GM18517 (cell line): ENCODE measurements around the gene PDE6C.

Source experiments
- ATAC-seq: cut with Tn5 transposase; IDR thresholded peaks from one replicate; pipeline ENCODE4 v1.9.1; 2021; ENCODE audit warnings: mild to moderate bottlenecking, moderate library complexity; ENCODE audit not compliant: unreplicated experiment

PDE6C gene

DNA sequence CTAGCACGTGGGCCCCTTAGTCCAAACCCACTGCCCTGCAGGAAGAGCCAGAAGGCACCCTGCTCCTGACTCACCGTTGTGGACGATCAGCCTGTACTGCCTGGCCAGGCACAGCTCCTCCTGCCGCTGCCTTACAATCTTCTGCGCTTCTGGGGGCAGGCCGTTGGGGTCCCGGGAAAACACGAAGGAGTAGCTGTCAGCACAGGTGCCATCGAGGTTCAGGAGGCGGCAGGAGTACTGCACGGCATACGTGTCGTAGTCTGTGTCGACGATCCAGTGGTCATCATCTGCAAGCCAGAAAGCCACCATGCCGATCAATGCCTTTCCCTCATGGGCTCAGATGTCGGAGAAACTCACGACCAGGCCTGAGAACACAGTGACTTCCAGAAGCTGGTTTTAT is 18.6 kb upstream of the PDE6C start:
- no peak for ATAC-seq

DNA sequence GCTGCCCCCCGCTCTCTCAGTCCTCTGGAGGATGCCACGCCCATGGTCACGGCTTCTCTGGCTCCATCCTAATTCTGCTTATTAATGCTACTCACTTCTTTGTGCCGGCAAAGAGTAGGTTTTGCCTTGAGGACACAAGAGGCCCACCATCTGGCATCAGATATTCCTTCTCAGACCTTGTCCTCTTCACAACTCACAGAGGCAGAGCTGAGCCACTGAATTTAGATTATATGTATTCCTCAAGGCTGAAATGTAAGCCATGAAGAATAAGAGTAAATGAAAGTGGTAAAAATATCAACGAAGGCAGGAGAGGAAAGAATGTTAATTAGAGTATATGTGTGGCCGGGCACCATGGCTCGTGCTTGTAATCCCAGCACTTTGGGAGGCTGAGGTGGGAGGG is 17.8 kb upstream of the PDE6C start:
- no peak for ATAC-seq

DNA sequence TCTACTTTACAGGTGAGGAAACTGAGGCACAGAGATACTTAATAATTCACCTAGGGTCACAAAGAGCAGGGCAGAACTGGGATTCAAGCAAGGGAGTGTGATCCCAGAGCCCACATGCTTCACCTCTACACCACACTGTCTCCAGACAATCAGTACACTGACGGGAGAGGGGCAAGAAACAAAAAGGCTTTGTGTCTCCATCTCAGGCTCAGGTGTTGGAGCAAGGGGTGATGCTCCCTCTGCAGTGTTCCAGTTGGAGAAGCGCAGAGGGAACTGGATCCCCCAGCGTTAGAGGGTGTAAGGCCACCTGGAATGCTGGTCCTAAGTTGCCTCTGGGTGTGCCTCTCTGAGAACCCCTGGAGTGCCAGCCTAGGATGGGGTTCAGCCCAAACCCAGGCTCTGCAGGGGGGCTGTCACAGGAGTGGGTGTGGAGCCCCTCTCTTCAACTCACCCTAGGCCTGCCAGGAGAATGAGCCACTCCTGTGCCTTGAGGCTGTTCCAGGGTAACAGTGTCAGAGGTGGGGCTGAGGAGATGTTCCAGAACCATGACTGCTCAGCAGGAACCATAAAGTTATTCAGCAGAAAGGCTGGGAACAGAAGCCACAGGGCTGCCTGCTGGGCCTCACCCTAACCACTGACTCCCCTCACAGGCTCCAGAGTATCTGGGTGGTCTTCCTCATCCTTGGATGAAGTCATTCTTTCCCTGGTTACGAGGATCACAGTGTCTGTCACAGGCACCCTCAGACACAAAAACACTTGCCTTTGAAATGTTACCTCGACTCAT is 16.8 kb upstream of the PDE6C start:
- no peak for ATAC-seq

DNA sequence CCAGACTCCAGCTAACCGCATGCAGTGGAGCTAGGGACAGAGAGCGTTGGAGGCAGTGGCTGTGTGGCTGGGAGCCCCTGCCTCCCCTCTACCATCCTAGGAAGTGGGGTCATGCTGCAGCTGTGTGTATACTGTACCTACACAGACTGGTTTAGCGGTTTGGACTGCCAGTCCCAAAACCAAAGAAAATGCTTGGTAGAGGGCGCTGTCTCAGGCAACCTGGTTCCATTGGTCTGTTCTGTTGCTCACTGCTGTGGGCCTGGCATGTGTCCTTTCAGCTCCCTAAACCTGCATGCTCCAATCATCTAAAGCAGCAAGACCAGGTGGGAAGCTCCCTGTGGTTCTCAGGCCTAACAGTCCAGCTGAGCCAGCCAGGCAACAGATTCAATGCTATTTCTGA is 15.8 kb upstream of the PDE6C start:
- ATAC-seq: no peak

DNA sequence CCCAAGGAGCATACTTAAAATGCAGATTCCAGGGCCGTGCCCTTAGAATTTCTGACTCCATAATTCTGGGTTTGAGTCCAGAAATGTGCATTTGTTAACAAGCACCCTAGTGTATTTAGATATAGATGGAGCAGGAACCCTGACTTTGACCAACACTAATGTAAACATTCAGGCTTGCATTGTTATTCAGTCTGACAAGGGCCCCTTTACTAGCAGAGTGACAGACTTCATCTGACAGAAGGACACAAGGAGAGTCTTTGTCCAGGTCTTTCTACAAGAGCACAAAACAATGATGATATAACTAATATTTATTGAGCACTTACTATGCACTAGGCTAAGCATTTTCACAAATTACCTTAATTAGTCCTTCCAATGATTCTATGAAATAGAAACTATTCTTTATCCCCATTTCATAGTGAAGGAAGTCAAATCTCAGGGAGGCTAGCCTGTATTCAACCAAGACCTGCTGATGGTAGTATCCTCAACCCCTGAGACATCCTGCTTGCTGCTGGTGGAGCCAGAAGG is 15.2 kb upstream of the PDE6C start:
- no peak for ATAC-seq

DNA sequence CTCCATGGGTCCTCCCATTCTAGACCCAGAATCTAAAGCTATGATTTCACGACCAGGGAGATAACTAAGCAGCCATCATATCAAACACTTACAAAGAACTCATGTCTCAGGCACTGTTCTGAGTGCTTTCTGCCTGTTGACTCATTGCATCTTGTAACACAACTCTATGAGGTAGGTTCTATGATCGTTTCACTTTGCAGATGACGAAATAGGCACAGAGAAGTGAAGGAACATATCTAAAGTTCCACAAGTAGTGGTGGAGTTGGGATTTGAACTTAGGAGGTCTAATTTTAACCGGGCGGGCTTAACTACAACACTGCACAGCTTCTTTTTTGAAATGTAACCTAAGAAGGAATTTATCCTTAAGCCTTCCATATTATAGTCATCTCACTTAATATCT is 14.2 kb upstream of the PDE6C start:
- no peak for ATAC-seq

DNA sequence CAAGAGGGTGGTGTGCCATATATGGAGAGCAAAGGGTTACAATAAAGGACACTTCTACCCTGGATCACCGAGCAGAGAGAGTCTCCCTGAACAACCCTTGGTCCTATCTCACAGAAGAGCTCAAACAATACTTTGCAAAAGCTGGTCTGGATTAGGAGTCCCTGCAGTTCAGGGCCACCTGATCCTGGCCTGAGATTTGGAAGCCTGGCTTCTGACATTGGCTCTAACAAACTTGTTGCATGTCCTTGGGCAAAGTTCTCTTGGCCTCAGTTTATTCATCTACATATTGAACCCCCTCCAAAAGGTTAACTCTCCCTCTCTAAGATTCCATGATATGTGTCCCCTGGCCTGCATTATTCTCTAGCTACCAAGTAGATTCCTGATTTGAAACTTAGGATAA is 13.0 kb upstream of the PDE6C start:
- no peak for ATAC-seq

DNA sequence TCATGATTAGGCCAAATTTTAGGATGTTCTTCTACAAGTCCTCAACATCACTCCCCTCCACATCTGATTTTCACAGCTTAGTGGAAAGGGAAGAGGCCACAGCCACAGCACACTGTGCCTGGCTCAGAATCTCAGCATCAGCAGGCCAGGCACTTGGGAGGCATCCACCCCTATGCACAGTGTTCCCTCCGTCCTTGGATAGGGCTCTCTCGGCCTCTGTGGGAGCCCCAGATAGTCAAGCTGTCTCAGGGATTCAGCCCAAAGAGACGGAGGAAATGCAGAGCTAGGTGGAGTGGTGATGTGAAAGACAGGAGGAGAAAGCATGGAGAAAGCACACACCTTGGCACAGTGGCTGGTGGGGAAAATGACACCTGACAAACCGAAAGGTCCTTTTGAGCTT is 12.6 kb upstream of the PDE6C start:
- ATAC-seq: no peak

DNA sequence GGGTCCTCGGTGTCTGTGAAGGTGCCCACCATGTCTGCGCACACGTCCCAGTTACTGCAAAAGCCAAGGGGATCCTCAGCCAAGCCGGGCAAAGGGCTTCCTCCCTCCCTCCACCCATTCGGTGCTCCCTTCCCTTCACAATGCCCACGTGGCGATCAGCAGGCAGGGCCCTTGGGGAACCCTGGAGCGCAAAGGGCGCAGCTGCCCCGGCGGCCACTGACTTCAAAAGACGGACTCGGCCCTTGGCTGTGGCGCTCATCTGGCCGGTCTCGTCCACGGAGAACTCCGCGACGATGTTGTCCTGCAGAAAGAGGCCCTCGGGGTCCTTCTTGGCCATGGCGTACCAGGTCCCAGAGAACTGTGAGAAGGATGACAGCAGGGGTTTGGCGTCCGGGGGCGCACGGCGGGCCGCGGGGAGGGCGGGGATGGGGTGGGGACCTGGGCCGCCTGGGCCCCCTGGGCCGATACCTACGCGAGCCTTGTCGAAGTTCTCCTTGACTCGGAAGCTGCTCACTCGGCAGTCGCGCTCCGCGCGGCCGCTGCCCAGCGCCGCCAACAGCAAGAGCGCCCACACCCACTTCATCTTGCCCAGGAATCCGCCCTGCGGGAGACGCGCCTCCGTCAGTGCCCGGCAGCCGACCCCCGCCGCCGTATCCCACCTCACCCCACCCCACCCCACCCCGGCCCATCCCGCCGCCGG is 11.7 kb upstream of the PDE6C start:
- no peak for ATAC-seq

DNA sequence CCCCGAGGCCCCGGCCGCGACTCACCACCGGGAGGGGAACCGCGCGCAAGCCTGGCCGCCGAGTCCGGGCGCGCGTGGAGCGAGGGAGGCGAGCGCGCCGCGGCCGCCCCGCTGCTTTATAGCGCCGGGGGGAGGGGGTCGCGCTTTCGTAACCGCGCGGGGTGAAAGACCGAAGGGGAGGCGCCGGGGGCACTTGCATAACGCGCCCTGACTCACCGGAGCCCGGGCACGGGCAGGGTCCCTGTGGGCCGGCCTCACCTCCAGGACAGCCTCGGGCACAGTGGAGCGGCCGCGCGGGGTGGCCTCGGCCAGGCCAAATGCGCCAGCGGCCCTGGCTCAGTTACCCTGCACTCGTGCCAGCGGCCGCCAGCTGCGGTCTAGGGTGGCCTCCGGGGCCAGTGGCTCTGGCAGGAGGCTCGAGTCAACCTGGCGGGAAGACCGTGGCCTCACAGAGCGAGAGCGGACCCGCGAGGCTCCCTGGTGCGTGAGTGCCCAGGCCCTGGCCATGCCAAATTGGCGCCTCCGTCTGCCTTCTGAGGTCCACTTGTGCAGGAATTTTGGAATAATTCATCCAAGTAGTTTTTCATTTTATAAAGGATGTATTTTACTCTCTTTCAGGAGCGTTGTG is 11.1 kb upstream of the PDE6C start, which contains the start of gene RBP4:
RBP4 (minus strand) TSS at position 90 of the 628 bp plus-strand sequence. CDS start 207 bp downstream, outside the sequence.
- no peak for ATAC-seq

DNA sequence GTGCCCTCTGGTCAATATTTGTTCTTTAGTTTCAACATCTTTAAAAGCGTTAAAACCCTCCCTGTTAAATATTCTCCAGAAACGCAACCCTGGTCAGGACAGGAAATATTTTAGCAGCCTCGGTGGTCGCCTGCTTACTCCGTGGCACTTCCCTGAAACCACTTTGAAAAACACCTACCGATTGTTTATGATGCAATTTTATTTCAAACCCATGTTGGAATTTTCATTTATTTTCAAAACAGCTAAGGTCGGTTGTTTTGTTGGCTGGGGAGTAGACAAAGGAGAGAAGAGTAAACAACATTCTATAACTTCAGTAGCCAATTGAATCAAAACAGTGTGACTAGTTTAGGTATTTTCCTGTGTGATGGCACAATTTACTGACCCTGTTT is 10.6 kb upstream of the PDE6C start:
- ATAC-seq: no peak

DNA sequence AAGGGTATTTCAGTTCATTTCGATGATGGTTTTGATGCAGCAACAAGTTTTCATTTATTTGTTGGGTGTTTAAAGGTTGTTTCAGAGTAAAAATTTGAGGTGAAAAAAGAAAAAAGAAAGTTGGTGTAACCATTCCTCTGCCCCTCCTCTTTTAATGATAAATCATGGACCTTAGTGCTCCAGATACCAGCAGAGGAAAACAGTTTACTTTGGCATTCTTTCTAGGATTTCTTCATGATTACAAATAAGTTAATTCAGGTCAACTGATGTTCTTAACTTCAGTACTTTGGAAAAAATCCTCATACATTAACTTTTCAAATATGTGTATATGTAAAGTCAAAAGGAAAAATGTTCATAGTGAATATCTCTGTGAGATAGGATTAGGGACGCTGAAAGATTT is 9.3 kb upstream of the PDE6C start:
- ATAC-seq: no peak

DNA sequence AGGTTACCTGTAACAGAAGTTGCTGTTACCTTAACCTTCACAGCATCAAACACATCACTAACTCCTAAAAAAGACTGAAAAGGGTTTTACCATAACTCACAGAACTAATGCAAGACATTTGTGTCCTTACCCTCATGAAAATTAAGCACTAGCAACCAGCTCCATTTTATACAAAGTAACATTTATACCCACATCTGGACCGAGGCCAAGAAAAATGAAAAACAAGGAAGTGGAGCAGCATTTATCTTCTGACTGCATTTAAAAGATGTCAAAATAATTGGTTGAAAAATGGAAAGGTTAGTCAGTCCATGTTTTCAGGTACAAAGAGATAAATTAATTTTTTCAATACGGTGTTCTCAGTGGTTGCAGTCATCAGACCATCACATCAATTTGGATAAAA is 8.2 kb upstream of the PDE6C start:
- ATAC-seq: no peak

DNA sequence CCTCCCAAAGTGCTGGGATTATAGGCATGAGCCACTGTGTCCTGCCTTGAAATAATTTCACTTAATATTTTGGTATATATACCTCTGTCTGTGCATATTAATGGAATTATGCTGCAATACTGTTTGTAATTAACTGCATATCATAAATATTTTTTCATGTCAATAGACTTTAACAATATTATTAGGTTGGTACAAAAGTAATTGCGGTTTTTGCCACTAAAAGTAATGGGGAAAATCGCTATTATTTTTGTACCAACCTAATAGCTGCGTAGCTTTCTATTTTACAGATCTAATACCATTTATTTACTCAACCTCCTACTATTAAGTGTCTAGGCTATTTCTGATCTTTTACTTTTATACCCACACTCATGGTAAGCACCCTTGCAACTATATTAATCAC is 3.9 kb upstream of the PDE6C start:
- ATAC-seq: no peak

DNA sequence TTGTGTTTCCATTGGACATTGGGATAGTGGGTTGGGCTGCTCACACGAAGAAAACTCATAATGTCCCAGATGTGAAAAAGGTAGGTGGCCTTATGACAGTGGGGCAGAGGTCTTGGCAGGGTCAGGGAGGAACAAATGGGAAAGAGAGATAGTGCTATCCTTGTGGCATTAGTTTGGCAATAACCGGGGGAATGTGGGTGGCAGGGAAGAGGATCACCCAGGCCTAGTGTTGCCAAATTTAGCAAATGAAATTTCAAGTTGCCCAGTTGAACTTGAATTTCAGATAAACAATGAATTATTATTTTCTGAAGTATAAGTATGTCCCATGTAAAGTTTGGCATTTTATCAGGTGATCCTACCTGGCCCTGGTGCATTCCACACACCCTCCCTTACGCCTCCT is 789 bp downstream of the PDE6C start:
- ATAC-seq: no peak

DNA sequence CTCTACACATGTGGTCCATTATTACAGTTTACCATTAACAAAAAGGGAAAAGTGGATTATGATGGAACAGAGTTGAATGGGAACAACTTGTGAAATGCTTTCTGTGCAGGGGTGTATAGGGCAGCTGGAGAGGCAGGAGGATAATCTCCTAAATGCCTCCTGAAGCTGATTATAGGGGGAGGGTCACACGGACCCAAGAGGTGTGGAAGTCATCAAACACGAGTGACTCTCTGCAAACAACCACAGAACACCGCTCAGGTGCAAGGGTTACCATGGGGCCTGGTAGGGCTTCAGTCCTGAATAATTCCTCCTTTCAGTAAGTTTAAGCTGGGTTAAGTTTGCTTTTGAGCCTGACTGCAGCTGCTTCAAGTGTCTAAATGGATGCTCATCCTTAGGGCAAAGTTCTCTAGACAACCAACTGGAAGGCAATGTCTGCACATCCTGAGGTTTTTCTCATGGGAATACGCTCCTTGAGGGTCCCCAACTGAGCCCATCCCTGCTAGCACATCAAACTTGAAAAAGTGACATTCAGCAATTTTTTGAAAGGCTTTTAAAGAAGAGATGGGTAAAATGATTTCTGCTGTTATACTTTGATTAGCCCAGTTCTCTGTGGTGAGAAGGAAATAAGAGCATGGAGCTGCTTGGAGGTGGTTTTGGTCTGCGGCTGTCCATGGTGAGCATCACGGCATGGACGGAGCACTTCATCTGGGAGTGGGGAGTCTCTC is 1.9 kb downstream of the PDE6C start:
- ATAC-seq: no peak

DNA sequence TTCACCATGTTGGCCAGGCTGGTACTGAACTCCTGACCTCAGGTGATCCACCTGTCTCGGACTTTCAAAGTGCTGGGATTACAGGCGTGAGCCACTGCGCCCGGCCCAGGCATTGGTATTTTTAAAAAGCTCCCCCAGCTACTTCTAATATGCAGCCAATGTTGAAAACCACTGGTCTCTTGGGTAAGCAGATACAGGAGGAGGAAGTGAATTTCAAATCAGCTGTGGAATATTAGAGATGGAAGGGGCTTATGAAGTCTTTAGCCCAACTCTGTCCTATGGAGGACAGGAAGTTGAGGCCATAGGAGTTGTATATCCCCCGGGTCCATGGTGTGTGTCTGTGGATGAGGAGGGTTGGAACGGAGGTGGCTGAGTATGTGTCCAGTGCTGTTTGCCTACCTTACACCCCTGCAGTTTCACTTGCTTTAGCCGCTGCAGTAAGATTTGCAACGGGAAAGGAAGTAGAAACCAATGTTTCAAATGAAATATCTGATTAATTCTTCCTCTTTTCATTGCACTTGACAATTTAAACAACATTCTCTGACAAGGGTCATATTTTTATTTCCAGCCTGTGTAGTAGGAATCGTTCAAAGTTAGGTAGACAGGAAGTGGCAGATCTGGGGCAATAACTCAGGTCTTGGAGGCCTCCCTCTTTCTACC is 3.4 kb downstream of the PDE6C start:
- no peak for ATAC-seq

DNA sequence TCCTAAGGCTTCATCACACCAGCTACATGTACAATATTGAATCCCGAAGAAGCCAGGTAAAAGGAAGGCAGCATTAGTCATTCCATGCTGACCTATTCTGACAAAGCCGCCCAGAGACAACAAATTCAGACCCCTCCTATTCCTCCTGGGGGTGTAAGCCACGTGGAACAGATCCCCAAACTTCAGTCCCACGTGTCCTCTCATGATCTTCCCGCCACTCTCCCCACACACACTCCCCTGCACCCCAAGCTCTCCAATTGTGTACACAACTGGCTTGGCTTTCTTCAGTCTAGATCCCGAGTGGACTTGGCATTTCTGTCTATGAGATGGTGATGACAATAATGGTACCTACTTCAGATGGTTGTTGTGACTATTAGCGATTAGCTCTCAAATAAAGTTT is 8.6 kb downstream of the PDE6C start:
- ATAC-seq: no peak

DNA sequence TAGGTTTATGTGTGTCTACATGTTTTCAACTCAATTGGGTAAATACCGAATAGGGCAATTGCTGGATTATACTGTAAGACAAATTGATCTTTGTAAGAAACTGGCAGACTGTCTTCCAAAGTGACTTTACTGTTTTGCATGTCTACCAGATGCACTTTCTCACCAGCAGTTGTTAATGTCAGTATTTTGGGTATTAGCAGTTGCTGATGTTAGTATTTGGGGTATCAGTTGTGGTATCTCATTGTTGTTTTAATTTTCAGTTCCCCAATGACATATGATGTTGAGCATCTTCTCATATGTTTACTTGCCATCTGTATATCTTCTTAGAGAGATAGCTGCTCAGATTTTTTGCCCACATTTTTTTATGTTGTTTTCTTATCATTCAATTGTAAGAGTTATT is 10.6 kb downstream of the PDE6C start:
- no peak for ATAC-seq

DNA sequence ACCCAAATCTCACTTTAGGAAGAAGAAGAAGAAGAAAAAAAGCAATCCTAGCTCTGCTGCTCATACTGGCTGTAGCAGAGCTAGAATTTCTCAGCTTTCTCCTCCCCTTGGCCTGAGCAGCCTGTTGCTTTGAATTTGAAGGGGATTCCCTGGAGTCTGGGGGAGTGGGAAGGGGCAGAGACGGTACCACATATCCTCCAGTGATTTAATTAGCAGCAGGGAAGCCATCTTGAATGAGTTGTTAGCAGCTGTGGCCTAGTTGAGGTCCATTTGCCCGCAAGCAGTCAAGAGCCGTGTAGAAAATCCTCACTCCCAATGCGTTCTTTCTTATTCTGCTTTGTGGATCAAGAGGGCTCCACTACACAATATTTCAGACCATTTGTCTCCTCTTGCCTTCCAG is 16.5 kb downstream of the PDE6C start:
- no peak for ATAC-seq
